ENCODE measurements around the gene ACAP3.

The ACAP3 gene

DNA sequence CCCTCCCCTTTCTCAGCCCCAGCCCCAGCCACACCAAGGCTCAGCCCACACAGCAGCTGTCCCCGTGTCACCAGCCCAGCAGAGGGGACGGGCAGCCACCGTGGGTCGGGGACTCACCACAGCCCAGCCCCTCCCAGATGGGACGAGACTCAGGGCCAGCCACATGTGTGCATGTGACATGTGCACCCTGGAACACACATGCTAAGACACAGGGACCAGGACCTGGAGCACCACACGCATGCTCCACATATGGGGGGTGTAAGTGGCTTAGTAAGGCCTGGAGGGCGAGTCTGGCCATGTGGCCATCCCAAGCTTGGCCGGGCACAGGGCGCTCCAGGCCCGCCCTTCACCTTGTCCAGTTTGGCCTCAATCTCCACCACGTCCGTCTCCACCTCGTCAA, 4.0 kb downstream of the ACAP3 start:
- Histone ChIP-seq H3K4me1 (ENCODE audit: control insufficient read depth, low read length) (peaks cover 27% of the 10 kb centered on the region), H3K9me3 (ENCODE audit: control insufficient read depth, insufficient read depth, low read length) (no peaks in the 10 kb centered on the region), H3F3A (ENCODE audit: control insufficient read depth, insufficient read depth) (no peaks in the 10 kb centered on the region), H3K4me2 (ENCODE audit: low read length) (no peak overlapping the region), H3K4me3 (ENCODE audit: low read length) (no peak overlapping the region), H3K27me3 (ENCODE audit: control insufficient read depth, low read length) (no peaks in the 10 kb centered on the region), H3K79me2 (ENCODE audit: control insufficient read depth, low read length) (peaks cover 22% of the 10 kb centered on the region), H3K9me2 (replicated peaks; ENCODE audit: control insufficient read depth, low read length) (no peaks in the 10 kb centered on the region), H4K20me1 (ENCODE audit: control insufficient read depth, insufficient read depth, low read depth, low read length) (no peaks in the 10 kb centered on the region), H3K27ac (ENCODE audit: low read depth, low read length) (no peak overlapping the region), H3K36me3 (ENCODE audit: control insufficient read depth, low read length) (no peaks in the 10 kb centered on the region)
- TF ChIP-seq, protein P1, sequence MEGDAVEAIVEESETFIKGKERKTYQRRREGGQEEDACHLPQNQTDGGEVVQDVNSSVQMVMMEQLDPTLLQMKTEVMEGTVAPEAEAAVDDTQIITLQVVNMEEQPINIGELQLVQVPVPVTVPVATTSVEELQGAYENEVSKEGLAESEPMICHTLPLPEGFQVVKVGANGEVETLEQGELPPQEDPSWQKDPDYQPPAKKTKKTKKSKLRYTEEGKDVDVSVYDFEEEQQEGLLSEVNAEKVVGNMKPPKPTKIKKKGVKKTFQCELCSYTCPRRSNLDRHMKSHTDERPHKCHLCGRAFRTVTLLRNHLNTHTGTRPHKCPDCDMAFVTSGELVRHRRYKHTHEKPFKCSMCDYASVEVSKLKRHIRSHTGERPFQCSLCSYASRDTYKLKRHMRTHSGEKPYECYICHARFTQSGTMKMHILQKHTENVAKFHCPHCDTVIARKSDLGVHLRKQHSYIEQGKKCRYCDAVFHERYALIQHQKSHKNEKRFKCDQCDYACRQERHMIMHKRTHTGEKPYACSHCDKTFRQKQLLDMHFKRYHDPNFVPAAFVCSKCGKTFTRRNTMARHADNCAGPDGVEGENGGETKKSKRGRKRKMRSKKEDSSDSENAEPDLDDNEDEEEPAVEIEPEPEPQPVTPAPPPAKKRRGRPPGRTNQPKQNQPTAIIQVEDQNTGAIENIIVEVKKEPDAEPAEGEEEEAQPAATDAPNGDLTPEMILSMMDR (IDR thresholded peaks at IDR 0.05; ENCODE audit: low read depth, low read length, poor library complexity, severe bottlenecking), result no peak
- no peak for TF ChIP-seq EZH2phosphoT487 (IDR thresholded peaks at IDR 0.05; ENCODE audit: borderline replicate concordance, low read length)

DNA sequence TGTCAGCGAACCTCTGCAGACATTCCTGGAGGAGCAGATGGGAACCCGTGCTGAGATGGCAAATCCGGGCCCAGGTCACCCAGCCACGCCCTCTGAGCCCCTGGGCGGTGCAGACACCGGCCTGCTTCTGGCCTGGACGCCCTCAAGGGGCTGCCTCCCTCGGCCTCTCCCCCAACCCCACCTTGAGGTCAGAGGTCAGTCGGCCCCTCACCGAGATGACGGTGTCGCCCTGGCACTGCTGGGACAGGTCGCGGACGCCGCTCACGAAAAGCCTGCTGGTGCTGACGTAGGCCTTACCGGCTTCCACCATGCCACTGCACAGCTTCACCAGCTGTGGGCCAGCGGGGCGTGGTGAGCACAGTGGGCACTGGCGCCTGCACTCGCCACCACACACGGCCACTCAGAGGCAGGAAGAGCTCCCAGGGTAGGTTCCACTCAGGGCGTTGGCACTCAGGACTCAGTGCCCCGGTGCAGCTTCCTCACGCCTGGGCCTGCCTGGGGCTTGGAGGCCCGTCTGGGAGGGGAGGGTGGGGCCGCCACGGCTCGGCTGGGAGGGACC, 4.7 kb downstream of the ACAP3 start:
- Histone ChIP-seq H3K4me3 (ENCODE audit: low read length) (no peak overlapping the region), H3K36me3 (ENCODE audit: control insufficient read depth, low read length) (no peaks in the 10 kb centered on the region), H3K27ac (ENCODE audit: low read depth, low read length) (no peak overlapping the region), H4K20me1 (ENCODE audit: control insufficient read depth, insufficient read depth, low read depth, low read length) (no peaks in the 10 kb centered on the region), H3K4me1 (ENCODE audit: control insufficient read depth, low read length) (peaks cover 27% of the 10 kb centered on the region), H3F3A (ENCODE audit: control insufficient read depth, insufficient read depth) (no peaks in the 10 kb centered on the region), H3K79me2 (ENCODE audit: control insufficient read depth, low read length) (peaks cover 20% of the 10 kb centered on the region), H3K27me3 (ENCODE audit: control insufficient read depth, low read length) (no peaks in the 10 kb centered on the region), H3K4me2 (ENCODE audit: low read length) (no peak overlapping the region), H3K9me3 (ENCODE audit: control insufficient read depth, insufficient read depth, low read length) (no peaks in the 10 kb centered on the region), H3K9me2 (replicated peaks; ENCODE audit: control insufficient read depth, low read length) (no peaks in the 10 kb centered on the region)
- TF ChIP-seq, protein P1 (IDR thresholded peaks at IDR 0.05; ENCODE audit: low read depth, low read length, poor library complexity, severe bottlenecking), result no peak
- TF ChIP-seq EZH2phosphoT487 (IDR thresholded peaks at IDR 0.05; ENCODE audit: borderline replicate concordance, low read length), result no peak

DNA sequence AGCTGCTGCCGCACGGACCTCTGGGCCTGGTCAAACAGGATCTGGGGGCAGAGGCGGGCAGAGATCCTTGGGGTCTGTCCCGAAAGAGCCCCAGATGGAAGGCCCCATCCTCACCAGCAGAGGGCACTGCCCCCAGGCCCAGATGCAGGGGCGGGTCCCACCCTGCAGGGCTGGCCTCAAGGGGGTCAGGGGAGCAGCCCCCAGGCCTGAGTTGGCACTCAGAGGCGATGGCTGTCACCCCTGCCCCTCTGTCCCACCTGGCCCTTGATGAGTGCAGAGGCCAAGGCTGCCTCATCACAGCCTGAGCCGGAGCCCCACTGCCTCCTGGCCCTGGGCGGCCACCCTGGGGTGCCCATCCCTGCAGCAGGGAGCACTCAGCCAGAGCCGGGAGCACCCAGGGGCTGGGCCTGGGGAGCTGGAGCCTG, 5.7 kb downstream of the ACAP3 start:
- H3K9me2 ChIP-seq (replicated peaks; ENCODE audit: control insufficient read depth, low read length), result no peaks in the 10 kb centered on the region
- H3K36me3 ChIP-seq (ENCODE audit: control insufficient read depth, low read length), result no peaks in the 10 kb centered on the region
- H3K27me3 ChIP-seq (ENCODE audit: control insufficient read depth, low read length), result no peaks in the 10 kb centered on the region
- H3F3A ChIP-seq (ENCODE audit: control insufficient read depth, insufficient read depth), result no peaks in the 10 kb centered on the region
- H3K4me2 ChIP-seq (ENCODE audit: low read length), result no peak overlapping the region
- TF ChIP-seq, protein P1 (IDR thresholded peaks at IDR 0.05; ENCODE audit: low read depth, low read length, poor library complexity, severe bottlenecking), result peak; percentile 81
- no peak for TF ChIP-seq EZH2phosphoT487 (IDR thresholded peaks at IDR 0.05; ENCODE audit: borderline replicate concordance, low read length)
- H3K27ac ChIP-seq (ENCODE audit: low read depth, low read length), result no peak overlapping the region
- no peaks in the 10 kb centered on the region for H3K9me3 ChIP-seq (ENCODE audit: control insufficient read depth, insufficient read depth, low read length)
- H3K4me1 ChIP-seq (ENCODE audit: control insufficient read depth, low read length), result peaks cover 24% of the 10 kb centered on the region
- no peaks in the 10 kb centered on the region for H4K20me1 ChIP-seq (ENCODE audit: control insufficient read depth, insufficient read depth, low read depth, low read length)
- no peak overlapping the region for H3K4me3 ChIP-seq (ENCODE audit: low read length)
- H3K79me2 ChIP-seq (ENCODE audit: control insufficient read depth, low read length), result peaks cover 16% of the 10 kb centered on the region

All from DOHH2 (cell line).